ENCODE data around the gene PAPPA.

PAPPA gene

DNA sequence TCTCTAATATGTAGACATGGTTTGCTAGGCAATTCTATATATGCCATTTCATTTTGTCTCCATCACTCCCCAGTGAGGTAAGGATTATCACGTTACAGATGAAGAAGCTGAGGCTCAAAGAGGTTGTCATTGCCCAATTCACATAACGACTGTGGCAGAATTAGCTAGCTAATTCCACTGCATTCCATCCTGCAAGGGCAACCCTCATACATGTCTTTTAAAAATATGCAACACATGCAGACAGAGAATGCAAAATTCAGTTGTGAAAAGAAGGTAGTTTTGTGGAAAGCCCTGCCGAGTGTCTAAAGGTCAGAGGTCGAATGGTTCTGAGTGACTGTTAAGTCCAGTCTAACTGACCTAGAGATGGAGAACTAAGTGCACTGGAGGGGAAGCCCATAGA lies 219.2 kb downstream of the PAPPA start (continued):
- TF ChIP-seq YY2 (tag by site-specific recombination; IDR thresholded peaks at IDR 0.05) (no peak), ZXDB (tag by site-specific recombination; IDR thresholded peaks at IDR 0.05) (no peak), ZNF623 (tag by site-specific recombination; IDR thresholded peaks at IDR 0.05) (no peak), ZNF558 (tag by site-specific recombination; IDR thresholded peaks at IDR 0.05) (no peak)
- TF ChIP-seq, protein P1, sequence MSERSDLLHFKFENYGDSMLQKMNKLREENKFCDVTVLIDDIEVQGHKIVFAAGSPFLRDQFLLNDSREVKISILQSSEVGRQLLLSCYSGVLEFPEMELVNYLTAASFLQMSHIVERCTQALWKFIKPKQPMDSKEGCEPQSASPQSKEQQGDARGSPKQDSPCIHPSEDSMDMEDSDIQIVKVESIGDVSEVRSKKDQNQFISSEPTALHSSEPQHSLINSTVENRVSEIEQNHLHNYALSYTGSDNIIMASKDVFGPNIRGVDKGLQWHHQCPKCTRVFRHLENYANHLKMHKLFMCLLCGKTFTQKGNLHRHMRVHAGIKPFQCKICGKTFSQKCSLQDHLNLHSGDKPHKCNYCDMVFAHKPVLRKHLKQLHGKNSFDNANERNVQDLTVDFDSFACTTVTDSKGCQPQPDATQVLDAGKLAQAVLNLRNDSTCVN (tag by site-specific recombination; optimal IDR thresholded peaks at IDR 0.05) = no peak

DNA sequence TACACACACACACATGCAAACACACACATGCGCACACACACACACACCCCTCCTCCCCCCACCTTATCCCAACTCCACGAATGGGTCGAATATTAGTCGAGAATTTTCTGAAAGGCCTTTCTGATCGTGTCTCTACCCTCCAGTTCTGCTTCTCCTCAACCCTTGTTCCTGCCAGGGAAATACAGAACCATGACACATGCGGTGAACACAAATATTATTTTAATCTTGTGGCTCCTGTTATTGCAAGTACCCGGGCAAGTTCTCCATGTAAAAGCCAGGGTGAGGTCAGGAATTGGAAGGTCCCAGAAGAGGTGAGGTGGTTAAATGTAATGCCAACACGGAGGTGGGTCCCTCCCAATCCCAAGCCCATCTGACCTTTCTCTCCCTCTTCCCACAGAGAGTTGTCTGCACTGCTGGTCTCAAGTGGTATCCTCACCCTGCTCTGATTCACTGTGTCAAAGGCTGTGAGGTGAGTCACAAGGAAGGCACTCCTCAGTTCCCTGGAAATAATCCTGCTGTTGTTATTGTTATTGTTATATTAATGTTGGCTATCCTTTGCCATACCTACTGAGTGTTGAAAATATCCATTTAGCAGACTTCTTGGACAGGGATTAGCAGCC lies 223.7 kb downstream of the PAPPA start:
- ChIA-PET POLR2A (interaction anchor here (0.6 kb wide), 1 partner anchor 224 kb away, joined by 3 read pairs; no protein-coding TSS in a partner anchor), CTCF (interaction anchor here (0.6 kb wide), 1 partner anchor 114 kb away, joined by 3 read pairs; no protein-coding TSS in a partner anchor)
- H3K4me3 ChIP-seq (ENCODE audit: low read depth, low read length) = no peak overlapping the region
- no peaks in the 10 kb centered on the region for H3K4me1 ChIP-seq (ENCODE audit: control insufficient read depth, insufficient read depth, low read length)
- no peaks in the 10 kb centered on the region for H3K9me3 ChIP-seq (ENCODE audit: control insufficient read depth, insufficient read depth, low read depth, low read length)
- no peak overlapping the region for H3K27ac ChIP-seq (ENCODE audit: extremely low read depth, low read depth, low read length)
- TF ChIP-seq ZNF10 (tag by site-specific recombination; IDR thresholded peaks at IDR 0.05) (no peak), ZXDB (tag by site-specific recombination; IDR thresholded peaks at IDR 0.05) (no peak), ZSCAN16 (tag by site-specific recombination; IDR thresholded peaks at IDR 0.05) (no peak), ZNF670 (tag by site-specific recombination; IDR thresholded peaks at IDR 0.05; ENCODE audit: low read depth) (no peak), ZNF529 (tag by site-specific recombination; IDR thresholded peaks at IDR 0.05; ENCODE audit: insufficient replicate concordance) (no peak), GLI4 (tag by site-specific recombination; IDR thresholded peaks at IDR 0.05) (no peak), KLF16 (tag by site-specific recombination; IDR thresholded peaks at IDR 0.05) (no peak), ZNF302 (tag by site-specific recombination; IDR thresholded peaks at IDR 0.05; ENCODE audit: low read depth) (no peak), ZNF623 (tag by site-specific recombination; IDR thresholded peaks at IDR 0.05) (no peak), ZNF555 (tag by site-specific recombination; conservative IDR thresholded peaks at IDR 0.05) (no peak), ZNF610 (tag by site-specific recombination; IDR thresholded peaks at IDR 0.05; ENCODE audit: borderline replicate concordance) (no peak), BCL11A (tag by site-specific recombination; IDR thresholded peaks at IDR 0.05; ENCODE audit: low read depth) (no peak)
- TF ChIP-seq, protein P2, sequence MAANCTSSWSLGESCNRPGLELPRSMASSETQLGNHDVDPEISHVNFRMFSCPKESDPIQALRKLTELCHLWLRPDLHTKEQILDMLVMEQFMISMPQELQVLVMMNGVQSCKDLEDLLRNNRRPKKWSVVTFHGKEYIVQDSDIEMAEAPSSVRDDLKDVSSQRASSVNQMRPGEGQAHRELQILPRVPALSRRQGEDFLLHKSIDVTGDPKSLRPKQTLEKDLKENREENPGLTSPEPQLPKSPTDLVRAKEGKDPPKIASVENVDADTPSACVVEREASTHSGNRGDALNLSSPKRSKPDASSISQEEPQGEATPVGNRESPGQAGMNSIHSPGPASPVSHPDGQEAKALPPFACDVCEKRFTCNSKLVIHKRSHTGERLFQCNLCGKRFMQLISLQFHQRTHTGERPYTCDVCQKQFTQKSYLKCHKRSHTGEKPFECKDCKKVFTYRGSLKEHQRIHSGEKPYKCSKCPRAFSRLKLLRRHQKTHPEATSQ (tag by site-specific recombination; IDR thresholded peaks at IDR 0.05) = no peak
- TF ChIP-seq, protein P3, sequence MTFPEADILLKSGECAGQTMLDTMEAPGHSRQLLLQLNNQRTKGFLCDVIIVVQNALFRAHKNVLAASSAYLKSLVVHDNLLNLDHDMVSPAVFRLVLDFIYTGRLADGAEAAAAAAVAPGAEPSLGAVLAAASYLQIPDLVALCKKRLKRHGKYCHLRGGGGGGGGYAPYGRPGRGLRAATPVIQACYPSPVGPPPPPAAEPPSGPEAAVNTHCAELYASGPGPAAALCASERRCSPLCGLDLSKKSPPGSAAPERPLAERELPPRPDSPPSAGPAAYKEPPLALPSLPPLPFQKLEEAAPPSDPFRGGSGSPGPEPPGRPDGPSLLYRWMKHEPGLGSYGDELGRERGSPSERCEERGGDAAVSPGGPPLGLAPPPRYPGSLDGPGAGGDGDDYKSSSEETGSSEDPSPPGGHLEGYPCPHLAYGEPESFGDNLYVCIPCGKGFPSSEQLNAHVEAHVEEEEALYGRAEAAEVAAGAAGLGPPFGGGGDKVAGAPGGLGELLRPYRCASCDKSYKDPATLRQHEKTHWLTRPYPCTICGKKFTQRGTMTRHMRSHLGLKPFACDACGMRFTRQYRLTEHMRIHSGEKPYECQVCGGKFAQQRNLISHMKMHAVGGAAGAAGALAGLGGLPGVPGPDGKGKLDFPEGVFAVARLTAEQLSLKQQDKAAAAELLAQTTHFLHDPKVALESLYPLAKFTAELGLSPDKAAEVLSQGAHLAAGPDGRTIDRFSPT (tag by site-specific recombination; IDR thresholded peaks at IDR 0.05) = no peak
- TF ChIP-seq, protein P4, sequence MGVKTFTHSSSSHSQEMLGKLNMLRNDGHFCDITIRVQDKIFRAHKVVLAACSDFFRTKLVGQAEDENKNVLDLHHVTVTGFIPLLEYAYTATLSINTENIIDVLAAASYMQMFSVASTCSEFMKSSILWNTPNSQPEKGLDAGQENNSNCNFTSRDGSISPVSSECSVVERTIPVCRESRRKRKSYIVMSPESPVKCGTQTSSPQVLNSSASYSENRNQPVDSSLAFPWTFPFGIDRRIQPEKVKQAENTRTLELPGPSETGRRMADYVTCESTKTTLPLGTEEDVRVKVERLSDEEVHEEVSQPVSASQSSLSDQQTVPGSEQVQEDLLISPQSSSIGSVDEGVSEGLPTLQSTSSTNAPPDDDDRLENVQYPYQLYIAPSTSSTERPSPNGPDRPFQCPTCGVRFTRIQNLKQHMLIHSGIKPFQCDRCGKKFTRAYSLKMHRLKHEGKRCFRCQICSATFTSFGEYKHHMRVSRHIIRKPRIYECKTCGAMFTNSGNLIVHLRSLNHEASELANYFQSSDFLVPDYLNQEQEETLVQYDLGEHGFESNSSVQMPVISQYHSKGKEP (tag by site-specific recombination; IDR thresholded peaks at IDR 0.05) = no peak
- TF ChIP-seq, protein P5, sequence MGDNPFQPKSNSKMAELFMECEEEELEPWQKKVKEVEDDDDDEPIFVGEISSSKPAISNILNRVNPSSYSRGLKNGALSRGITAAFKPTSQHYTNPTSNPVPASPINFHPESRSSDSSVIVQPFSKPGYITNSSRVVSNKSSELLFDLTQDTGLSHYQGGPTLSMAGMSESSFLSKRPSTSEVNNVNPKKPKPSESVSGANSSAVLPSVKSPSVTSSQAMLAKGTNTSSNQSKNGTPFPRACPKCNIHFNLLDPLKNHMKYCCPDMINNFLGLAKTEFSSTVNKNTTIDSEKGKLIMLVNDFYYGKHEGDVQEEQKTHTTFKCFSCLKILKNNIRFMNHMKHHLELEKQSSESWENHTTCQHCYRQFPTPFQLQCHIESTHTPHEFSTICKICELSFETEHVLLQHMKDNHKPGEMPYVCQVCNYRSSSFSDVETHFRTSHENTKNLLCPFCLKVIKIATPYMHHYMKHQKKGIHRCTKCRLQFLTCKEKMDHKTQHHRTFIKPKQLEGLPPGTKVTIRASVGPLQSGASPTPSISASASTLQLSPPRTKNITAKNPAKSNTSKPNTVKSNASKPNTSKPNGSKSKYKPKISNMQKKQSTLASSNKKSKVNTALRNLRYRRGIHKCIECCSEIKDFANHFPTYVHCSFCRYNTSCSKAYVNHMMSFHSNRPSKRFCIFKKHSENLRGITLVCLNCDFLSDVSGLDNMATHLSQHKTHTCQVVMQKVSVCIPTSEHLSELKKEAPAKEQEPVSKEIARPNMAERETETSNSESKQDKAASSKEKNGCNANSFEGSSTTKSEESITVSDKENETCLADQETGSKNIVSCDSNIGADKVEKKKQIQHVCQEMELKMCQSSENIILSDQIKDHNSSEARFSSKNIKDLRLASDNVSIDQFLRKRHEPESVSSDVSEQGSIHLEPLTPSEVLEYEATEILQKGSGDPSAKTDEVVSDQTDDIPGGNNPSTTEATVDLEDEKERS (tag by site-specific recombination; IDR thresholded peaks at IDR 0.05) = no peak
- H3K36me3 ChIP-seq (ENCODE audit: control insufficient read depth in 2 of 2, insufficient read depth in 1 of 2, low read length in 2 of 2) = no peaks in the 10 kb centered on the region

All from HEK293 (cell line).